Gastrocnemius medialis (tissue), 4 donors: Measurements from ENCODE around the gene DLD.

Source experiments
- POLR2A ChIP-seq, 2 donors: fragments of 450-650 bp; IDR thresholded peaks; one replicate each; pipeline ENCODE4 v1.6.1; 2017; ENCODE audit warnings: antibody characterized with exemption in 2 of 2, mild to moderate bottlenecking in 2 of 2, moderate library complexity in 2 of 2
- TF ChIP-seq, protein P1 (sequence below), 5 experiments: fragments of 450-650 bp in 3 of 5; fragments of 200-600 bp in 2 of 5; sonication (generic) in 2 of 5; IDR thresholded peaks in 4 of 5; conservative IDR thresholded peaks in 1 of 5; 1 replicate in 4 of 5; 2 replicates in 1 of 5; pipeline ENCODE4 v1.5.1; 2016 to 2019; ENCODE audit warnings: antibody characterized with exemption in 5 of 5, mild to moderate bottlenecking in 3 of 5, moderate library complexity in 3 of 5

GRCh38 chr7:107955394-107955793 lies 64.4 kb downstream of the DLD start:
- TF ChIP-seq, protein P1, sequence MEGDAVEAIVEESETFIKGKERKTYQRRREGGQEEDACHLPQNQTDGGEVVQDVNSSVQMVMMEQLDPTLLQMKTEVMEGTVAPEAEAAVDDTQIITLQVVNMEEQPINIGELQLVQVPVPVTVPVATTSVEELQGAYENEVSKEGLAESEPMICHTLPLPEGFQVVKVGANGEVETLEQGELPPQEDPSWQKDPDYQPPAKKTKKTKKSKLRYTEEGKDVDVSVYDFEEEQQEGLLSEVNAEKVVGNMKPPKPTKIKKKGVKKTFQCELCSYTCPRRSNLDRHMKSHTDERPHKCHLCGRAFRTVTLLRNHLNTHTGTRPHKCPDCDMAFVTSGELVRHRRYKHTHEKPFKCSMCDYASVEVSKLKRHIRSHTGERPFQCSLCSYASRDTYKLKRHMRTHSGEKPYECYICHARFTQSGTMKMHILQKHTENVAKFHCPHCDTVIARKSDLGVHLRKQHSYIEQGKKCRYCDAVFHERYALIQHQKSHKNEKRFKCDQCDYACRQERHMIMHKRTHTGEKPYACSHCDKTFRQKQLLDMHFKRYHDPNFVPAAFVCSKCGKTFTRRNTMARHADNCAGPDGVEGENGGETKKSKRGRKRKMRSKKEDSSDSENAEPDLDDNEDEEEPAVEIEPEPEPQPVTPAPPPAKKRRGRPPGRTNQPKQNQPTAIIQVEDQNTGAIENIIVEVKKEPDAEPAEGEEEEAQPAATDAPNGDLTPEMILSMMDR (IDR thresholded peaks at IDR 0.05 in 4 of 5, conservative IDR thresholded peaks at IDR 0.05 in 1 of 5) = no peak
- no peak for TF ChIP-seq POLR2A (IDR thresholded peaks at IDR 0.05)
